OCI-M1 (cell line): ENCODE measurements around the gene PINLYP.
"Not testable (repeated sequence)": the region's sequence is repeated elsewhere in the genome, so short reads cannot be mapped to it uniquely, and the experiment has no call there.

Experiments
- DNase-seq: peaks from one replicate; lab custom pipeline; 2025; lab: John Stamatoyannopoulos, UW

The PINLYP gene

DNA sequence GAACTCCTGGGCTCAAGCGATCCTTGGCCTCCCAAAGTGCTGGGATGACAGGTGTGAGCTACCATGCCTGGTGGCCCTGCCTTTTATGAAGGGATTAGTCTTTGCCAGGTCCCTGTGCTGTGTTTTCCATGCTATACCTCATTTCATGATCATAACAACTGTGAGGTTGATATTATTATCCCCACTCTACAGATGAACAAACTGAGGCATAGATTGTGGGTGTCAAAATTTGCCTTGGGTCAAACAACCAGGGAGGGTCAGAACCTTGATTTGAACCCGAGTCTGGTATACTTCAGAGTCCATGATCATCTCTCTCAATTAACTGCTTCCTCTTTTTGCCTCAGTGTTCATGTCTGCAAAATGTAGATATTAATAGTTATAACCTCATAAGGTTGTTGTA is 6.9 kb downstream of the PINLYP start:
- peak; percentile 37 for DNase-seq

DNA sequence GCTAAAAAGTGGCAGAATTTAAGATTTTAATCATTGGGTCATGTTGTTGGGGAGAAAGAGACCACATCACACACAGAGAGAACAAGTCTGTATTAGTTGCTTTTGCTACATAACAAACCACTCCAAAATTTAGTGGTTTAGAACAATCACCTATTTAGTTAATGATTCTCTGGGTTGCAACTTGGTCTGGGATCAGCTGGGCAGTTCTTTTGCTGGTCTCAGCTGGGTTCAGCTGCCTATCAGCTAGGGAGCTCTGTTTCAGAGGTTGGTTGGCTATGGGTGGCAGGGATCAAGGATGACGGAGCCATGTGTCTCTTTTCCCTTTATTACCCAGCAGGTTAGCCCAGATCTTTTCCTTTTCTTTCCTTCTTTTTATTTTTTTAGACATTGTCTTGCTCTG is 8.9 kb downstream of the PINLYP start:
- no peak for DNase-seq

DNA sequence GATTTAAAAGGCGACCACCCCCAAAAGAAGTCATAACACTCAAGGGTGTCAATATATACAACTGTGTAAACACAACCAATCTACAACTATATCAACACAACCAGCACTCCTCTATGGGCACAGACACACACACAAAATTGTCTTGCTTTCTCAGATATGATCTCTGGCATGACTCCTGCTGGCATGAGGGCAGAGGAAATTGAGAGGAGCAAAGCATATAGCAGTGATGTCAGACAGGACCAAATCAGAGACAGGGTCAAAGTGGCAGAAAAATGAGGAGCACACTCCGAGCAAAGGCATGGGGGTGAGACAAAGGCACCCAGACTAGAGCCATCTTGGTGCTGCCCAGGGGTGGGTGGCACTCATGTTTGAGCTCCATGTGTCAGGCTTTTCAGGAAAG is 10.7 kb downstream of the PINLYP start:
- DNase-seq, result no peak

- DNase-seq, result not testable (repeated sequence)
These were observed 11.4 kb downstream of the PINLYP start for GRCh38 chr19:43587029-43587428.

- DNase-seq, result no peak
These were observed 13.7 kb downstream of the PINLYP start for GRCh38 chr19:43589277-43589676.

DNA sequence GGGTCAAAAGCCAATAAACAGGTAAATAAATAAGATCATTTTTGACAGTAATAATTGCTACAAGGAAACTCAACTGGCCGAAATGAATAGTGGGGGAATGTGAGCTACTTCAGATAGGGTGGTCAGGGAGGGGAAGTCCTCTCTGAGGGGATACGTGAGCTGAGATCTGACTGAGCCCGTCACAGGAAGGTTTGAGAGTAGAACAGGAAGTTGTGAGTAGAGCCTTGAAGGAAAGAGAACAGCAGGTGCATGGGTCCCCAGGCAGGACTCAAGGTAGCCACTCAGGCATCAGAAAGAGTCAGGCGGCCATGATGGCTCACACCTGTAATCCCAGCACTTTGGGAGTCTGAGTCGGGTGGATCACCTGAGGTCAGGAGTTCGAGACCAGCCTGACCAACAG is 14.1 kb downstream of the PINLYP start:
- DNase-seq, result no peak

DNA sequence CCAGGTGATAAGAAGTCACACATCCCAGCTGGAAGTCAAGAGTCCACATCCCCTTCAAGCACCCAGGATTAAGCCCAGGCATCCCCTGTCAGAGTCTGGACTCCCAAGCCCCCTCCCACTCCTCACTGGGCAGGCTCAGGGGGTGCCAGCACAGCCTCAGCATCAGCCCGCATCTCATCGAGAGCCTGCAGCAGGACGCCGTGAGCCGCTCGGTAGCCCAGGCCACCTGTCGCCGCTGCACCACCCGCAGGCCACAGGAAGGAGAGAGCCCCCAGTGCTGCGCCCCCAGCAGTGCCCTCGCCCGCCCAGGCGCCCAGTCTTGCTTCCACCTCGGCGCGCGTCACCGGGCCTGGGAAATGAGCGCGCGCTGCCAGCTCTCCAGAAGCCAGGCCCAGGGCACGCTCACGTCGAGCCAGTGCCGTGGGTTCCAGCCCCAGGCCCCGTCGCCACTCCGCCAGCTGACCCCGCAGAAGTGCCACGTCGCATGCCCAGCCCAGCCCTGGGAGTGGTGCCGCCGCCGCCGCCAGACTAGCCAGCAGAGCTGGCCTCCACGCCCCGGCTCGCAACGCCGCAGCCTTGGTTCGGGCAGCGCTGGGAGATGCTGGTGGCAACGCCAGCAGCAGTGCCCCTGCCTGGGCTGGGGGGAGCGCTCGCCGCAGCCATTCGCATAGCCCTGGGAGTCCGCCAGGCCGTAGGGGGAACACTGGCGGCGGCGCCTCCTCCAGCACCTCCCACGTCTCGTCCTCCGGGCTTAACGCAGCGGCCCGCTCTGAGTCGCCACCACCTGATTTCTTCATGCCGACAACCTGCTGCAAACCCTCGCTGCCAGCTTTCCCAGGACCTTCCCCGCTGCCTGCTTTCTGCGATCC is 16.5 kb downstream of the PINLYP start:
- no peak for DNase-seq

DNA sequence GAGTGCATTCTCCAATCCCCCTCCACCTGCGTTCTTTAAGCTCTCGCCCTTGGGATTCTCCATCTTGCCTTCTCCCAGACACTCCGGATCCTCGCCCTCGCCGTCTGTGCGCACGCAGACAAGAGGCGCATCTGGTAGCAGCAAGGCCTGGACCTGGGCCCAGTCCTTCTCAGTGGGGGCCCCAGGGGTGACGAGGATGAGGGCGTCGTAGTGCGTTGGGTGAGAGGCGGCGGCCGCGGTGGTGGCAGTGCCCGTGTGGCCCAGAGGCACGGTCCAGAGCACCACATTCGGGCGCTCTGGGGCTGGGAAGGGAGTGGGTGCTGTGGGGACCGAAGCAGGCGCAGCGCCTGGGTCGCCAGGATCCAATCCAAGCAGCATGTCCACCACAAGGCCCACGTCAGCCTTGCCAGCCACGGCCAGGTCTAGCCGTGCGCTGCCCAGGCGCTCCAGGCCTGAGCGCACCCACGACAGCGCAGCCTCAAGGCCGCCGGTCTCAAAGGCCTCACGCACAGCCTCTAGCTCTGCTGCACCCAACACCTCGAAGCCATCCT is 17.3 kb downstream of the PINLYP start:
- no peak for DNase-seq

DNA sequence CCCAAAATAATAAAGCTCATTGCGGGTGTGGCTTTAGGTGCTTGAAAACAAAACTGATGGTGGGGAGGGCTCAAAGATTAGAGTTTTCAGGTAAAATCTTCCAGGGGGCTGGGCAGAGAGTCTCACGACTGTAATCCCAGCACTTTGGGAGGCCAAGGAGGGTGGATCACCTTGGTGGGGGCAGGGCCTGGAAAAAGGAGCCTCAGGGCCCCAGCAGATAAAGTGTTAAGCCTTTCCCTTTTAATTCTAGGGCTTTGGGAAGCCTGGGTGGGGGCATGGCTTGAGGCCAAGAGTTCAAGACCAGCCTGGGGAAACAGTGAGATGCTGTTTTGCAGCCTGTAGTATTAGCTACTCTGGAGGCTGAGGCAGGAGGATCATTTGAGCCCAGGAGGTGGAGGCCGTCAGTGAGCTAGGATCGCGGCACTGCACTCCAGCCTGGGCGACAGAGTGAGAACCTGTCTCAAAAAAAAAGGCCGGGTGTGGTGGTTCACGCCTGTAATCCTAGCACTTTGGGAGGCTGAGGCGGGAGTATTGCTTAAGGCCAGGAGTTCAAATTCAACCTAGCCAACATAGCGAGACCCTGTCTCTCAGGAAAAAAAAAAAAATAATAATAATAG is 18.6 kb downstream of the PINLYP start:
- DNase-seq, result no peak

GRCh38 chr19:43594710-43595604 is 19.4 kb downstream of the PINLYP start:
- DNase-seq, result peak; percentile 88

DNA sequence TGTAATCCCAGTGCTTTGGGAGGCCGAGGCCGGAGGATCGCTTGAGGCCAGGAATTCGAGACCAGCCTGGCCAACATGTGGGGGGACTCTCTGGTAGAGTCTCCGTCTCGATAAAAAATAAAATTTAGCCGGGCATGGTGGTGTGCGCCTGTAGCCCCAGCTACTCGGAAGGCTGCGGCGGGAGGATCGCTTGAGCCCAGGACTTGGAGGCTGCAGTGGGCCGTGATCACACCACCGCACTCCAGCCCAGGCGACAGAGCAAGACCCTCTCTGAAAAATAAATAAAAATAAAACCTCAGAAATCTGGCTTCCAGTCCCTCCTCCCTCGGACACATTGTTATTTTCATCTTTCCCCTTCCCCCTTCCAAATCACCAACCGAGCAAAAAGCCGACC is 20.0 kb downstream of the PINLYP start:
- no peak for DNase-seq

GRCh38 chr19:43595999-43596841 is 20.6 kb downstream of the PINLYP start, which contains the start of the genes IRGQ and ZNF576:
IRGQ (minus strand) TSS chr19:43596134; CDS start chr19:43595338, 796 bp downstream.
ZNF576 (plus strand) TSS chr19:43596595; CDS start chr19:43597109, 514 bp downstream.
- DNase-seq, result peak; percentile 100

DNA sequence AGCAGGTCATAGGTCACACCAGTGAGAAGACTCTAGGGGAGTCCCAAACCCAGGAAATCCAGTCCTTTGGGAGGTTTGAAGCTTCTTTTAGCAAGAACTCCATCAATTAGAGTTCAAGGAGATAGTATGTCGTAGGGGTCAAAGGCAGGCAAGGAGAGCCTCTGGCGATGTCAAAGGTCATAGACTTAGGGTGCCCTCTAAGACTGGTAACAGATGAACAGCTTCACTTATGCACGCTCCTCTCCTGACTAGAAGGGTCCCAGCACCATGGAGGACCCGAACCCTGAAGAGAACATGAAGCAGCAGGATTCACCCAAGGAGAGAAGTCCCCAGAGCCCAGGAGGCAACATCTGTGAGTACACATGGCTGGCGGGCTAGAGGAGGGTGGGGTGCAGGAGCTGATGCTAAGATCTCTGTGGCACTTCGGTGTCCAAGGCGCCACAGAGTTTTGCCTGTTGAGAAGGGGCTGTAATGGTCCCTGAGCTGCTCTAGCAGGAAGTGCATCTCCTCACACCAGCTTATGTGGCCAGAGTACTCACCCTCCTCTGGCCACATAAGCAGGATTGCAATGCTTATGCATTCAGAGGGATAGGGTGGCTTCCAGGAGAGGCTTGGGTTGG is 21.4 kb downstream of the PINLYP start:
- DNase-seq, result peak; percentile 43

GRCh38 chr19:43597876-43598275 is 22.3 kb downstream of the PINLYP start:
- no peak for DNase-seq

- DNase-seq, result no peak
These were observed 23.0 kb downstream of the PINLYP start for GRCh38 chr19:43598445-43599240.

GRCh38 chr19:43599635-43600295 is 24.2 kb downstream of the PINLYP start:
- DNase-seq, result no peak

DNA sequence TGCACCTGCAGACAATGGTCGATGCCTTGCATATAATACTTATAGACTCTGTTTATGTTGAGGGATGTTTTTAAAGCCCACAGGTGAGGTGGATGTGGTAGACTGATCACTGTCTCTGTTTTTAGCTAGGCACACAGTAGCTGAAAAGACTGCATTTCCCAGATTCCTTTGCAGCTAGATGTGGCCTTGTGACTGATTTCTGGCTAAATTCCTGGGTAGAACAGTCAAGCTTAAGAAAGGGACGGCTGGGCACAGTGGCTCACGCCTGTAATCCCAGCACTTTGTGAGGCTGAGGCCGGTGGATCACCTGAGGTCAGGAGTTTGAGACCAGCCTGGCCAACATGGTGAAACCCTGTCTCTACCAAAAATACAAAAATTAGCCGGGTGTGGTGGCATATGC is 24.7 kb downstream of the PINLYP start:
- not testable (repeated sequence) for DNase-seq

GRCh38 chr19:43605875-43606568 is 30.4 kb downstream of the PINLYP start:
- DNase-seq, result no peak
